Caki2 (cell line): ENCODE measurements around the gene LHX2. TPM values are rescaled to one million over a fixed set of nuclear protein-coding genes. Genes with fewer than 3 reads are reported as not detected.
A peak's percentile ranks its signal among the peaks of the same experiment; 100 is the strongest.
"Not testable (repeated sequence)": the region's sequence is repeated elsewhere in the genome, so short reads cannot be mapped to it uniquely, and the experiment has no call there.

ENCODE experiments used
- DNase-seq: peaks from one replicate; pipeline ENCODE4 v3.0.0-alpha.2; 2015; ENCODE audit warnings: low read depth
- in situ Hi-C: cut with HindIII; loops from 2 replicates; pipeline ENCODE4 v1.10.0; 2016; ENCODE audit warnings: low sequenced_read_pairs, low pct_unique_long_range_greater_than_20kb, mixed read lengths
- total RNA-seq: library from RNA; depleted of rRNA; stranded (reverse); fragments of >200 nt; shearing (Covaris generic); gene quantifications from 2 replicates; pipeline ENCODE4 v1.2.3, GENCODE V29; 2014; ENCODE audit warnings: low replicate concordance; rRNA removed

LHX2 gene
- 4.0 and 17.2 TPM in 2 replicates for total RNA-seq

GRCh38 chr9:124011460-124012301 lies at the start of gene LHX2:
Gene LHX2 (plus strand): TSS chr9:124011768. CDS start chr9:124012349, 581 bp downstream.
- peak; percentile 94 for DNase-seq
- in situ Hi-C loops, result no loop called here

- DNase-seq, result no peak
- in situ Hi-C loops, result no loop called here
Observed at GRCh38 chr9:123964761-123965160, 46.8 kb upstream of the LHX2 start.

- no peak for DNase-seq
- in situ Hi-C loops, result no loop called here
Observed at GRCh38 chr9:123965801-123966686, 45.5 kb upstream of the LHX2 start.

- DNase-seq, result no peak
- in situ Hi-C loops, result no loop called here
Observed at GRCh38 chr9:123967323-123967722, 44.2 kb upstream of the LHX2 start.

- in situ Hi-C loops, result no loop called here
- DNase-seq, result no peak
Observed at GRCh38 chr9:123972618-123973017, 39.0 kb upstream of the LHX2 start.

- in situ Hi-C loops, result no loop called here
- no peak for DNase-seq
Observed at GRCh38 chr9:123973590-123974223, 37.9 kb upstream of the LHX2 start.

GRCh38 chr9:123974471-123974870 lies 37.1 kb upstream of the LHX2 start:
- in situ Hi-C loops, result no loop called here
- DNase-seq, result no peak

- in situ Hi-C loops, result no loop called here
- DNase-seq, result no peak
Observed at GRCh38 chr9:123975871-123976270, 35.7 kb upstream of the LHX2 start.

- in situ Hi-C loops, DNase-seq: not testable (repeated sequence)
Observed at GRCh38 chr9:123976579-123976978, 35.0 kb upstream of the LHX2 start.

GRCh38 chr9:123978981-123979380 lies 32.6 kb upstream of the LHX2 start:
- no peak for DNase-seq
- in situ Hi-C loops, result no loop called here

GRCh38 chr9:123982535-123982934 lies 29.0 kb upstream of the LHX2 start:
- no peak for DNase-seq
- in situ Hi-C loops, result no loop called here

- no peak for DNase-seq
- in situ Hi-C loops, result no loop called here
Observed at GRCh38 chr9:123983047-123983446, 28.5 kb upstream of the LHX2 start.

GRCh38 chr9:123984802-123985201 lies 26.8 kb upstream of the LHX2 start:
- in situ Hi-C loops, result no loop called here
- DNase-seq, result no peak

- in situ Hi-C loops, result no loop called here
- DNase-seq, result no peak
Observed at GRCh38 chr9:123985869-123986268, 25.7 kb upstream of the LHX2 start.

GRCh38 chr9:123990427-123990826 lies 21.1 kb upstream of the LHX2 start:
- no peak for DNase-seq
- in situ Hi-C loops, result no loop called here

GRCh38 chr9:123992679-123993078 lies 18.9 kb upstream of the LHX2 start:
- DNase-seq, in situ Hi-C loops: not testable (repeated sequence)

- DNase-seq, result no peak
- in situ Hi-C loops, result no loop called here
Observed at GRCh38 chr9:123996731-123997421, 14.7 kb upstream of the LHX2 start.

- in situ Hi-C loops, result no loop called here
- DNase-seq, result no peak
Observed at GRCh38 chr9:123997665-123998277, 13.8 kb upstream of the LHX2 start.
